SHP77 treated with DMSO at 0.1 percent for 48 hours (cell line): ENCODE data around the gene BAMBI.

Source experiments
- DNase-seq: peaks from one replicate; lab custom pipeline; 2025; lab: John Stamatoyannopoulos, UW

Gene BAMBI

GRCh38 chr10:28676326-28676967, 874 bp upstream of the BAMBI start:
- no peak for DNase-seq

DNA sequence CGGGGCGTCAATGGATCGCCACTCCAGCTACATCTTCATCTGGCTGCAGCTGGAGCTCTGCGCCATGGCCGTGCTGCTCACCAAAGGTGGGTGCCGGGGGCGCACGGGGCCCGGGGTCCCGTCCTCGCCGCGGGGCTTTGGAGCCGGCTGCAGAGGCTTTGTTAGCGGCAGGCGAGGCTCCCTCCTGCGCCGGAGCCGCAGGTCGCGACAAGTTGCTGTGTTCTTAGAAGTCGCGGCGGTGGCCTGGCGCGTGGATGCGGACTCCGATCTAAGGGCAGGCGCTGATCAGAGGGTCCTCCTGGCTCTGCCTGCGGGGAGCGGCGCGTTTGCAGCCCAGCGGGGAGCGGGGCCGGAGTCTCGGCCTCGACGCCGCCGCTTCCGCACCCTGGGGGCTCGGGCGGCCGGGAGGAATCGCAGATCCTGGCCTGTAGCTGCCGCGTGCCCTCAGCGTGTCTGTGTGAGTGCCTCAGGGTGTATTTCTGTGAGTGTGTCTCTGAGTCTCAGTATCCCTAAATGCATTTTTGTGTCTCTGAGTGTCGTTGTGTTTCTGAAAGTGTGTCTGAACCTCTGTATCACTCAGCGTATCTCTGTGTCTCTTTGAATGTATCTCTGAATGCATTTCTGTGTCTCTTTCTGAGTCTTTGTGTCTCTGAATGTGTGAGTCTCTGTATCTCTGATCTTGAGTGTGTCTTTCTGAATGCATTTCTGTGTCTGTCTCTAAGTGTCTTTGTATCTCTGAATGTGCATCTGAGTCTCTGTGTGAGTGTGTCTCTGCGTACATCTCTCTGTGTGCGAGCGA, 766 bp downstream of the BAMBI start:
- DNase-seq: no peak

- DNase-seq: no peak
Measured at GRCh38 chr10:28678687-28679457, 1.6 kb downstream of the BAMBI start.

GRCh38 chr10:28679581-28680357, 2.4 kb downstream of the BAMBI start:
- no peak for DNase-seq

DNA sequence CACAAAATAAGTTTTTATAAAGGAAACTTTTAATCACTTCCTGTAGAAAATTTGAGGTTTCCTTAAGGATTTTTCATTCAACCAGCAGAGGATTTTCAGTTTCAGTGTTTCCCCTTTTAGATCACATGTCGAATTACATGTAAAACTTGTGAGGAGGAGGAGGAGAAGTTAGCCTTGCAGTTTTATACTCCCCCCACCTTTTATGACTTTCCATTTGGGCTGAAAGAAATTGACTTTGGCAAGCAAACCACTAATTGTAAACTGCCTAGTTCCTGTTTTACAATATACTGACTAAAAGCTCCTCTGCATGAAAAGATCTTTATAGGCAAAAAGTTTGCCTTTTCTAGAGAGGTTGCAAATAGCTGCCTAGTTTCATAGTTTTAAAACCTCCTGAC, 3.0 kb downstream of the BAMBI start:
- DNase-seq: no peak

DNA sequence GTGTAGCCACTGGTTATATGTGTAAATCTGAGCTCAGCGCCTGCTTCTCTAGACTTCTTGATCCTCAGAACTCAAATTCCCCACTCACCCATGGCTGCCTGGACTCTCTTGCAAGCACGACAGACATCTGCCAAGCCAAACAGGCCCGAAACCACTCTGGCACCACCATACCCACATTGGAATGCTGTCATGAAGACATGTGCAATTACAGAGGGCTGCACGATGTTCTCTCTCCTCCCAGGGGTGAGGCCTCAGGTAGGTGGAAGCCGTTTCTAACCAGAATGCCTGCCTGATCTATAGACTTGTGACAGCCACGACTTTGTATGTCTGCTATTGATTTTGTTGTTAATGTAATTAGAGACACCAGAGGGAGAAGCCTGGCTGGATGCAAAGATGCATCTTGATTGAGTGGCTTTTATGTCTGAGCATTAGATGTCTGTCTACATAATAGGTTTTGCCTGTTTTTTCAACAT, 4.0 kb downstream of the BAMBI start:
- no peak for DNase-seq

GRCh38 chr10:28681928-28682750, 4.8 kb downstream of the BAMBI start:
- no peak for DNase-seq

GRCh38 chr10:28684157-28684985, 7.0 kb downstream of the BAMBI start:
- DNase-seq: no peak

GRCh38 chr10:28684986-28685580, 7.8 kb downstream of the BAMBI start:
- no peak for DNase-seq

GRCh38 chr10:28685717-28686116, 8.4 kb downstream of the BAMBI start:
- no peak for DNase-seq

DNA sequence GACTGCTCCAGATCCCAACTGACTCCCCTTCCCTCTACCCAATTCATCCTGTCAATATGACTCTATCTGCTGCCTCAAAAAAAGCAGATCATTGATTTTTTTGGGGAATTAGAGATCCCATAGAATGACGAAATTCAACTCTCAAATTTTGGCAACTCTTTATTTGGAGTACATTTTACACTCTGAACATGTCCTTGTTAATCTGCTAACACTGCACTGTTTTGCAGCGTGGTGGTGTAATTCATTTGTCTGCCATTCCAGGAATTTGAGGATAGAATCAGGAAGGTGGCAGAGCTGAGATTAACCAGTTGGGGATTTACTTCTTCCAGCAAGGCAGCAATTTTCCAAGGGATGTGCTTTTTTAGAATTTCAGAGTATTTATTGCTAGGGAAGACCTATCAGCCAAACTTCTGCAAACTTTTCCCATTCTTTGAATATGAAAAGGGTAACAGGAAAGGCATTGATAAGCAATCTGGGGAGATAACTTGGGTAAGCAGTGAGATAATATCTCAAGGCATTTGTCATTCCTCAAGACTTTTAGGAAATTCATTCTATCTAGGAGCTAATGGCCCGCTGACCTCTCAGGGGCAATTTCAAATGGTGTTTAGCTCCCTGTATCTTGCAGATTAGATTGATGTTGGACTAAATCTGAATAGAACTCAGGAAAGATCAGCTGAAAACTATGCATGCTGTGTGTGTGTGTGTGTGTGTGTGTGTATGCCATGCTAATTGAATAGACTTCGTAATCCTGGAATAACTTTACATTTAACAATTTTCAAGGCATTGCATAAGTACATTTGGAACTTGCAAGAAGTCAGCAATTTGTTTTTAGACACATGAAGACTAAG, 9.7 kb downstream of the BAMBI start:
- DNase-seq: no peak

- no peak for DNase-seq
Measured at GRCh38 chr10:28687683-28688001, 10.3 kb downstream of the BAMBI start.

DNA sequence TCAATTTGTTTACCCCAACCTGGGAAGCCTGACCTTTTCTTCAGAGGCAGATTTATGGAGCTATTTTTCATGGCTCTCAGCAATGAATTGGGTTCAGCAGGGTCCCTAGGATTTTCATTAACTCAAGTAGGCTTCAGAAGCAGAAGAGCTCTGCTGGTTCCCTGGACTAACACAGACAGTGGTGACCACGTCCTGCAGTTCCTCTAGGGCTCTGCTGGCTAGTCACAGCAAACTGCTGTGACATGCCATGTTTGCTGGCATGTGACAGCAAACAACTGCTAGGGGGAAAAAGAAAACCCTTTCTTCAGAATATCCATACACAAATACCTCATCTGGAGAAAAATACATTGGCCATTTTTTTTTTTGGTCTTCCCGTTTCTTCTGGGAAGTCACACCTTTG, 13.2 kb downstream of the BAMBI start:
- no peak for DNase-seq

- DNase-seq: no peak
Measured at GRCh38 chr10:28691187-28691694, 13.9 kb downstream of the BAMBI start.

GRCh38 chr10:28692050-28692449, 14.7 kb downstream of the BAMBI start:
- DNase-seq: no peak

DNA sequence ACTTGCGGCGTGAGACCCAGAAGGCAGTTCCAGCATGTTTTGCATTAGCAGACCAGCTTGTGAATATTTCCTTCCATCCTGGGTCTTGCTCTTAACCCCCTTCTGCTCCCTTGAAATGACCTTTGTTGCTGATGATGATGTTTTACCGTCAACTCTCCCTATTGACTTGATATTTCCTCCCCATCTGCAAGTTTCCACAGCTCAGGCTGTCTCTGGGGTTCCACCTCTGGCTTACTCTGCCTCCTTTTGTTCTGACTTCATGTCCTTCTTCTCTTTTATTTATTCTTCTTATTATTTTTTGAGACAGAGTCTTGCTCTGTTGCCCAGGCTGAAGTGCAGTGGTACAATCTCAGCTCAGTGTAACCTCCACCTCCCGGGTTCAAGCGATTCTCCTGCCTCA, 17.2 kb downstream of the BAMBI start:
- DNase-seq: no peak

- DNase-seq: no peak
Measured at GRCh38 chr10:28698075-28698474, 20.8 kb downstream of the BAMBI start.

GRCh38 chr10:28704464-28705161, 27.3 kb downstream of the BAMBI start:
- DNase-seq: no peak
